ENCODE results near the gene MAP2. TPM values are rescaled to one million over a fixed set of nuclear protein-coding genes. Genes with fewer than 3 reads are reported as not detected.

The MAP2 gene
- total and polyA plus RNA-seq, 2 experiments from 2014 or later = 2.9 to 4.4 TPM

- Histone ChIP-seq H3K27ac (ENCODE audit: low read depth) (no peak overlapping the region), H3F3A (replicated peaks; ENCODE audit: low read depth) (no peaks in the 10 kb centered on the region), H3K27me3 (ENCODE audit: insufficient read depth) (no peaks in the 10 kb centered on the region), H3K4me1 (ENCODE audit: insufficient read depth) (no peaks in the 10 kb centered on the region), H3K9me2 (ENCODE audit: insufficient read depth) (no peaks in the 10 kb centered on the region), H3K4me2 (no peak overlapping the region), H3K79me2 (replicated peaks; ENCODE audit: insufficient read depth) (no peaks in the 10 kb centered on the region), H2AFZ (0 out of 2 replicates have a peak overlapping the region, but pooled peaks have one; percentile 33), H3K36me3 (ENCODE audit: insufficient read depth) (no peaks in the 10 kb centered on the region), H3K4me3 (no peak overlapping the region), H4K20me1 (replicated peaks; ENCODE audit: insufficient read depth) (no peaks in the 10 kb centered on the region)
- Mint-ChIP-seq H3K27ac (no peak overlapping the region), H3K4me3 (no peak overlapping the region), H3K9me3 (no peaks in the 10 kb centered on the region), H3K27me3 (ENCODE audit: insufficient read depth, low read depth, poor library complexity) (no peaks in the 10 kb centered on the region), H3K36me3 (ENCODE audit: low read depth) (no peaks in the 10 kb centered on the region), H3K4me1 (no peaks in the 10 kb centered on the region; the same call in 2 of the 3 replicates)
- ATAC-seq (no peak), DNase-seq (ENCODE audit: low spot score) (no peak)
- TF ChIP-seq ETS1 (IDR thresholded peaks at IDR 0.05) (no peak), ZNF462 (CRISPR knock-in tag; IDR thresholded peaks at IDR 0.05) (no peak), CTCF (conservative IDR thresholded peaks at IDR 0.05; ENCODE audit: low read depth in 2 of 2) (no peak), NANOG (IDR thresholded peaks at IDR 0.05; ENCODE audit: borderline replicate concordance) (no peak), EZH2phosphoT487 (IDR thresholded peaks at IDR 0.05; ENCODE audit: unreplicated experiment) (no peak), ZNF331 (CRISPR knock-in tag; IDR thresholded peaks at IDR 0.05; ENCODE audit: low read depth) (no peak), EZH2 (IDR thresholded peaks at IDR 0.05; ENCODE audit: low read depth, unreplicated experiment) (no peak), STAT1 (IDR thresholded peaks at IDR 0.05; ENCODE audit: unreplicated experiment) (no peak), REST (IDR thresholded peaks at IDR 0.05; ENCODE audit: unreplicated experiment) (no peak)
These were observed 168.3 kb downstream of the MAP2 start for GRCh38 chr2:209592106-209592505.

All from GM23338 (cell line).